ENCODE measurements around the gene NAA25.
A peak's percentile ranks its signal among the peaks of the same experiment; 100 is the strongest.

DNA sequence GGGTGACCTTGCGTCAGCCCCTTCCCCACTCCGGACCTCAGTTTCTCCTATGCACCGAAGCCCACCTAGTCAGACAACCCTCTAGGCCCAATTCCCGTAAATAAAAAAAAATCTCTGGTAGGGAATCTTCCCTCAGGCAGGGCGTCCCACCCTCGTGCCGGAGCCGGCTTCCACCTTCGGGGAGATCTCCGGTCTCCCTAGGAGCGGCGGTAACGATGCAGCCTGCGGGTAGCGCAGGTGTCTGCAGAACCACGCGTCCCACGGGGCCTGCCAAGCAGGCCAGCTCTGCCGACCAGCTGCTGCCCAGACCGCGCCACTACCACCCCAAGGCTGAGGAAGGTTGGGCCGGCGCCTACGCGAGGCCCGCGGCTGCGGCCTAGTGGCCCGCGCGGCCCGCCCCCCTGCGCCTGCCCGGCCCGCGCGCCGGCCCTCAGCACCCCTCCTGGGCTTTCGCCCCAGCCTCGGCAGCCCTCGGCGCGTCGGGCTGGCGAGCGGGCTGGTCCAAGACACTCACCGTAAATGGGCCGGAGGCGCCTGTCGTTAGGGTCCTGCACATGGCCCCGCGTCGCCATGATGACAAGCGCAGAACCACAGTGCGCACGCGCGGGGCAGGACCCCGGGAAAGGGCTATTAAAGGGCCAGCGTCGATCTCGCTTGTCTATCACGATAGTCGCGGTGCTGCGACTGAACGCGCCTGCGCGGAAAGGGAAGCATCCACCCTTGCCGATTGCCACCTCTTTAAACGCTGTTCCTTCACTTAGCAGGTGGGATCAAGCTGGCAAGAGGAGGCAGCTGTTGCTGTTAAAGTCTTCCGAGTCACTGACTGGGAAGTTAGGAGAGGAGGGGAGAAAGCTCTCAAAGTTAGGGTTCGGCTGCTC is at the start of gene NAA25:
- no peak for TF ChIP-seq CTCF (IDR thresholded peaks at IDR 0.05; ENCODE audit: low read depth, low read length)
- peak; percentile 71 for TF ChIP-seq POLR2A (IDR thresholded peaks at IDR 0.05; ENCODE audit: extremely low read depth, insufficient read length)
- TF ChIP-seq, protein P1, sequence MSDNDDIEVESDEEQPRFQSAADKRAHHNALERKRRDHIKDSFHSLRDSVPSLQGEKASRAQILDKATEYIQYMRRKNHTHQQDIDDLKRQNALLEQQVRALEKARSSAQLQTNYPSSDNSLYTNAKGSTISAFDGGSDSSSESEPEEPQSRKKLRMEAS (IDR thresholded peaks at IDR 0.05; ENCODE audit: low read depth, low read length): peak; percentile 90
- TF ChIP-seq MYC (IDR thresholded peaks at IDR 0.05; ENCODE audit: low read depth, low read length): peak; percentile 95
